Stimulated activated CD8-positive, alpha-beta memory T cell treated with anti-CD3 and anti-CD28 coated beads, Interleukin-7, amount 100 ng/mL, for 24 hours (primary cell): ENCODE measurements around the gene NUDT3.
"Not testable (repeated sequence)": the region's sequence is repeated elsewhere in the genome, so short reads cannot be mapped to it uniquely, and the experiment has no call there.

ENCODE experiments used
- DNase-seq: peaks from one replicate; pipeline ENCODE4 v3.0.0-alpha.2; 2020; ENCODE audit warnings: low read depth

The NUDT3 gene

GRCh38 chr6:34285448-34286164, 106.9 kb downstream of the NUDT3 start:
- DNase-seq = no peak

- no peak for DNase-seq
Measured at GRCh38 chr6:34284563-34285447, 107.7 kb downstream of the NUDT3 start.

GRCh38 chr6:34281702-34282334, 110.7 kb downstream of the NUDT3 start:
- DNase-seq = no peak

GRCh38 chr6:34280216-34280615, 112.3 kb downstream of the NUDT3 start:
- no peak for DNase-seq

- no peak for DNase-seq
Measured at GRCh38 chr6:34278833-34279232, 113.6 kb downstream of the NUDT3 start.

- no peak for DNase-seq
Measured at GRCh38 chr6:34277763-34278112, 114.7 kb downstream of the NUDT3 start.

GRCh38 chr6:34276881-34277762, 115.3 kb downstream of the NUDT3 start:
- DNase-seq = no peak

GRCh38 chr6:34276191-34276590, 116.3 kb downstream of the NUDT3 start:
- DNase-seq = no peak

GRCh38 chr6:34275128-34275804, 117.2 kb downstream of the NUDT3 start:
- DNase-seq = no peak

GRCh38 chr6:34274129-34274528, 118.3 kb downstream of the NUDT3 start:
- DNase-seq = no peak

- DNase-seq = no peak
Measured at GRCh38 chr6:34273242-34273805, 119.1 kb downstream of the NUDT3 start.

GRCh38 chr6:34272013-34272926, 120.2 kb downstream of the NUDT3 start:
- DNase-seq = no peak

- not testable (repeated sequence) for DNase-seq
Measured at GRCh38 chr6:34269658-34270341, 122.7 kb downstream of the NUDT3 start.

GRCh38 chr6:34269132-34269531, 123.3 kb downstream of the NUDT3 start:
- not testable (repeated sequence) for DNase-seq

- no peak for DNase-seq
Measured at GRCh38 chr6:34267746-34268145, 124.7 kb downstream of the NUDT3 start.

GRCh38 chr6:34263484-34263883, 129.0 kb downstream of the NUDT3 start:
- not testable (repeated sequence) for DNase-seq

- DNase-seq = no peak
Measured at GRCh38 chr6:34260576-34261267, 131.7 kb downstream of the NUDT3 start.

GRCh38 chr6:34259529-34260069, 132.9 kb downstream of the NUDT3 start:
- no peak for DNase-seq
